RWPE1 (cell line): ENCODE measurements around the gene HJV.

Experiments
- CTCF ChIA-PET: fragments of 350-600 bp; sonication (Branson Sonifier 250); formaldehyde crosslinking; extraction: SDS; loops from one replicate; lab custom pipeline; 2021; lab: Yijun Ruan, JAX
- POLR2A ChIA-PET: fragments of 400-600 bp; formaldehyde crosslinking; extraction: SDS; loops from one replicate; lab custom pipeline; 2020; ENCODE audit warnings: antibody characterized with exemption; ENCODE audit not compliant: low non-redundant PET; lab: Yijun Ruan, JAX
- DNase-seq: peaks from one replicate; pipeline ENCODE4 v3.0.0; 2012; ENCODE audit warnings: low spot score
- H3K27ac ChIP-seq: fragments of 450-650 bp; 2 replicates; pipeline ENCODE4 v1.5.1; 2017
- CTCF ChIP-seq: fragments of 450-650 bp; conservative IDR thresholded peaks from 2 replicates; pipeline ENCODE4 v1.5.1; 2017; ENCODE audit warnings: low read depth, mild to moderate bottlenecking

HJV gene

GRCh38 chr1:146010126-146010738 is 11.3 kb downstream of the HJV start:
- ChIA-PET POLR2A (no interaction called here), CTCF (interaction anchor here (0.7 to 1.0 kb wide), 4 partner anchors 9 to 119 kb away, joined by 3 to 6 read pairs (median 6); no protein-coding TSS in a partner anchor)
- peak overlapping the region; percentile 22; the same call in 1 of the 2 replicates for H3K27ac ChIP-seq
- no peak for TF ChIP-seq CTCF
- DNase-seq = no peak

GRCh38 chr1:146007489-146008133 is 13.9 kb downstream of the HJV start:
- POLR2A ChIA-PET = interaction anchor here (0.6 kb wide), 1 partner anchor 15 kb away, joined by 3 read pairs; no protein-coding TSS in a partner anchor

GRCh38 chr1:146001709-146002108 is 19.8 kb downstream of the HJV start:
- no peak for DNase-seq
- ChIA-PET CTCF (interaction anchor here (0.6 to 1.4 kb wide), 3 partner anchors 21 to 109 kb away, joined by 4 to 6 read pairs (median 5); no protein-coding TSS in a partner anchor), POLR2A (interaction anchor here (0.5 to 0.6 kb wide), 2 partner anchors 10 to 23 kb away, joined by 4 to 5 read pairs; no protein-coding TSS in a partner anchor)
- TF ChIP-seq CTCF = no peak
- no peak overlapping the region for H3K27ac ChIP-seq

More at GRCh38 chr1:146007489-146008133, 13.9 kb downstream of the HJV start:
- DNase-seq = no peak
- peak overlapping the region; percentile 36; the same call in 1 of the 2 replicates for H3K27ac ChIP-seq
- peak; percentile 40 for TF ChIP-seq CTCF
- CTCF ChIA-PET = interaction anchor here (0.6 to 2.5 kb wide), 20 partner anchors 8 to 1238 kb away, joined by 3 to 54 read pairs (median 4); partner anchors contain the start of genes ANKRD34A, NUDT17, POLR3GL and RBM8A

GRCh38 chr1:145999321-146000024 is 22.1 kb downstream of the HJV start:
- peak overlapping the region; percentile 58; the same call in 1 of the 2 replicates for H3K27ac ChIP-seq
- POLR2A ChIA-PET = no interaction called here
- no peak for TF ChIP-seq CTCF
- CTCF ChIA-PET = interaction anchor here (1.3 kb wide), 1 partner anchor 22 kb away, joined by 4 read pairs; no protein-coding TSS in a partner anchor
- no peak for DNase-seq

GRCh38 chr1:145997718-145998023 is 23.9 kb downstream of the HJV start:
- DNase-seq = no peak
- ChIA-PET POLR2A (no interaction called here), CTCF (interaction anchor here (0.7 to 0.9 kb wide), 2 partner anchors 10 to 20 kb away, joined by 5 to 6 read pairs; no protein-coding TSS in a partner anchor)
- no peak overlapping the region for H3K27ac ChIP-seq
- no peak for TF ChIP-seq CTCF
